A549 (cell line): ENCODE measurements around the gene EXOC1. TPM values are rescaled to one million over a fixed set of nuclear protein-coding genes. Genes with fewer than 3 reads are reported as not detected.

Source experiments
- ATAC-seq, 2 experiments: fragments of 200-7000 bp in 1 of 2; fragments of >200 bp in 1 of 2; cut with Nextera tagmentation in 1 of 2; cut with Tn5 transposase in 1 of 2; 3 replicates each; pipeline versions ENCODE4 v1.8.0 to v1.9.1; 2018 to 2020; ENCODE audit warnings: mild to moderate bottlenecking in 1 of 2, moderate library complexity in 1 of 2
- CTCF ChIA-PET: fragments of 300-600 bp; sonication (Branson Sonifier 250); formaldehyde crosslinking; extraction: SDS; loops from one replicate; lab custom pipeline; 2021; ENCODE audit warnings: antibody characterized with exemption, inconsistent platforms; lab: Yijun Ruan, JAX
- POLR2A ChIA-PET: fragments of 350-600 bp; formaldehyde crosslinking; extraction: SDS; loops from one replicate; lab custom pipeline; 2021; ENCODE audit warnings: antibody characterized with exemption, inconsistent platforms; lab: Yijun Ruan, JAX
- DNase-seq, 2 experiments: peaks; one replicate each; pipeline versions ENCODE4 v3.0.0 to v3.0.0-alpha.2; 2011 to 2016; ENCODE audit warnings: low read depth in 1 of 2, low spot score in 1 of 2
- FAIRE-seq: peaks from 2 replicates; lab custom pipeline; 2011; peaks lifted over from hg19 to GRCh38; lab: Jason Lieb, UNC
- H3K27ac ChIP-seq, 2 experiments: fragments of >200 bp; sonication (Bioruptor Twin); formaldehyde crosslinking; 3 replicates each; pipeline ENCODE4 v1.5.1; 2016 to 2017
- H3K4me1 ChIP-seq: fragments of >200 bp; sonication (Bioruptor Twin); formaldehyde crosslinking; 3 replicates; pipeline ENCODE4 v1.6.1; 2016
- H3K4me2 ChIP-seq: fragments of >200 bp; sonication (Bioruptor Twin); formaldehyde crosslinking; 3 replicates; pipeline ENCODE4 v1.6.1; 2016
- H3K4me3 ChIP-seq: fragments of >200 bp; sonication (Bioruptor Twin); formaldehyde crosslinking; 3 replicates; pipeline ENCODE4 v1.5.1; 2016
- H3K9me3 ChIP-seq: fragments of >200 bp; sonication (Bioruptor Twin); formaldehyde crosslinking; 3 replicates; pipeline ENCODE4 v1.6.1; 2016
- BCL3 ChIP-seq: fragments of >200 bp; sonication (Bioruptor Twin); formaldehyde crosslinking; IDR thresholded peaks from 3 replicates; pipeline ENCODE4 v1.6.1; 2016
- CBX8 ChIP-seq: fragments of 200-600 bp; sonication (generic); IDR thresholded peaks from 2 replicates; pipeline ENCODE4 v1.6.1; 2016
- CHD2 ChIP-seq: fragments of 150-350 bp; IDR thresholded peaks from 2 replicates; pipeline ENCODE4 v1.6.1; 2014; ENCODE audit warnings: low read length; ENCODE audit not compliant: partially characterized antibody
- CHD4 ChIP-seq: fragments of 200-600 bp; sonication (generic); IDR thresholded peaks from 2 replicates; pipeline ENCODE4 v1.6.1; 2016; ENCODE audit warnings: antibody characterized with exemption, mild to moderate bottlenecking, borderline replicate concordance
- EHMT2 ChIP-seq: fragments of 200-600 bp; sonication (generic); IDR thresholded peaks from 2 replicates; pipeline ENCODE4 v1.6.1; 2016; ENCODE audit warnings: antibody characterized with exemption, low read depth, mild to moderate bottlenecking, moderate library complexity
- FOSB ChIP-seq: fragments of 250-450 bp; sonication (Bioruptor Pico); IDR thresholded peaks from 2 replicates; pipeline ENCODE4 v1.5.0; 2020; ENCODE audit warnings: mild to moderate bottlenecking, moderate library complexity
- FOXS1 ChIP-seq: fragments of 250-450 bp; sonication (Bioruptor Pico); IDR thresholded peaks from 2 replicates; pipeline ENCODE4 v1.5.0; 2020; ENCODE audit warnings: mild to moderate bottlenecking, moderate library complexity
- HES2 ChIP-seq: fragments of >200 bp; sonication (Bioruptor Twin); formaldehyde crosslinking; IDR thresholded peaks from 2 replicates; pipeline ENCODE4 v1.6.1; 2016
- HEYL ChIP-seq: fragments of 250-450 bp; sonication (Bioruptor Pico); IDR thresholded peaks from 2 replicates; pipeline ENCODE4 v1.8.0; 2021; ENCODE audit warnings: mild to moderate bottlenecking, moderate library complexity
- HOXB5 ChIP-seq: fragments of 250-450 bp; sonication (Bioruptor Pico); IDR thresholded peaks from 2 replicates; pipeline ENCODE4 v1.5.0; 2020; ENCODE audit warnings: mild to moderate bottlenecking, moderate library complexity
- JUN ChIP-seq, 2 experiments: fragments of >200 bp; sonication (Bioruptor Twin); formaldehyde crosslinking; IDR thresholded peaks; 2 replicates in 1 of 2; 3 replicates in 1 of 2; pipeline ENCODE4 v1.6.1; 2016 to 2017
- MAX ChIP-seq: IDR thresholded peaks from 2 replicates; pipeline ENCODE4 v1.6.1; 2012
- MYC ChIP-seq: IDR thresholded peaks from 2 replicates; pipeline ENCODE4 v1.6.1; 2012; ENCODE audit warnings: mild to moderate bottlenecking, inconsistent platforms, low read length, improper control_type of control experiment, borderline replicate concordance
- NFE2L2 ChIP-seq: fragments of 150-350 bp; conservative IDR thresholded peaks from 2 replicates; pipeline ENCODE4 v1.6.1; 2014; ENCODE audit warnings: low read length
- NR3C1 ChIP-seq: fragments of >200 bp; sonication (Bioruptor Twin); formaldehyde crosslinking; IDR thresholded peaks from 3 replicates; pipeline ENCODE4 v1.6.1; 2017
- PBX3 ChIP-seq: IDR thresholded peaks from 2 replicates; pipeline ENCODE4 v1.6.1; 2012
- PHF8 ChIP-seq: fragments of 200-600 bp; sonication (generic); IDR thresholded peaks from 2 replicates; pipeline ENCODE4 v1.6.1; 2016; ENCODE audit warnings: low read depth, mild to moderate bottlenecking, antibody characterized with exemption, moderate library complexity, borderline replicate concordance
- POLR2A ChIP-seq: IDR thresholded peaks from 2 replicates; pipeline ENCODE4 v1.6.1; 2012; ENCODE audit warnings: mild to moderate bottlenecking, low read length
- RFX5 ChIP-seq: fragments of 450-650 bp; IDR thresholded peaks from 2 replicates; pipeline ENCODE4 v1.7.1; 2014; ENCODE audit warnings: antibody characterized with exemption, mild to moderate bottlenecking, moderate library complexity
- SREBF2 ChIP-seq: fragments of 450-650 bp; IDR thresholded peaks from 2 replicates; pipeline ENCODE4 v1.6.1; 2014; ENCODE audit warnings: mild to moderate bottlenecking, moderate library complexity
- TFCP2L1 ChIP-seq: fragments of 250-450 bp; sonication (Bioruptor Pico); IDR thresholded peaks from 2 replicates; pipeline ENCODE4 v1.5.0; 2021; ENCODE audit warnings: mild to moderate bottlenecking
- USF2 ChIP-seq: fragments of 450-650 bp; IDR thresholded peaks from 2 replicates; pipeline ENCODE4 v1.6.1; 2014; ENCODE audit warnings: antibody characterized with exemption
- WGBS: methylation state at CpG from one replicate; pipeline ENCODE4 v1.1.6; 2017; ENCODE audit errors: missing lambda C conversion rate; 5-methylcytosine and 5-hydroxymethylcytosine counted together
- polyA minus RNA-seq: library from RNA; depleted of rRNA, polyadenylated mRNA; stranded (reverse); fragments of >200 nt; gene quantifications from 2 replicates; pipeline ENCODE4 v1.2.3, GENCODE V29; 2011; rRNA and poly(A)+ RNA removed
- polyA plus RNA-seq, 4 experiments: library from polyadenylated mRNA; depleted of rRNA in 3 of 4; stranded (reverse); fragments of >200 nt; fragmentation: RNase III in 1 of 4; extraction: RNeasy Plus Mini Kit Qiagen cat#74134 plus additional on column Dnase treatment in 1 of 4; gene quantifications; 2 replicates in 3 of 4; 3 replicates in 1 of 4; pipeline ENCODE4 v1.2.3, GENCODE V29; 2011 to 2017

Gene EXOC1
- polyA plus RNA-seq (2011; rRNA removed) (22.4 and 23.4 TPM in 2 replicates), polyA plus RNA-seq (2017; fragmentation: RNase III; extraction: RNeasy Plus Mini Kit Qiagen cat#74134 plus additional on column Dnase treatment) (12.8 to 14.6 TPM (median 13.0 TPM) in 3 replicates), polyA minus RNA-seq (9.3 and 10.5 TPM in 2 replicates)
- polyA plus RNA-seq (2012; cell fraction: cytosol; rRNA removed) = 4.2 and 4.5 TPM in 2 replicates
- polyA plus RNA-seq (2012; cell fraction: nucleus; rRNA removed) = 5.2 and 6.8 TPM in 2 replicates

GRCh38 chr4:55853484-55854046 is at the start of gene EXOC1:
Gene EXOC1 (plus strand): TSS chr4:55853648. CDS start chr4:55858324, 4,676 bp downstream.
- CTCF ChIA-PET = interaction anchor here (0.6 to 1.6 kb wide), 3 partner anchors 13 to 408 kb away, joined by 3 to 4 read pairs (median 3); partner anchors contain the start of gene CEP135
- Histone ChIP-seq H3K9me3 (no peaks in the 10 kb centered on the region), H3K4me1 (peaks cover 3% of the 10 kb centered on the region; the same call in 2 of the 3 replicates), H3K4me3 (peak within 1 kb of the TSS; percentile 73), H3K4me2 (peak within 1 kb of the TSS; percentile 91), H3K27ac (peak within 1 kb of the TSS; percentile 79 to 96)
- TF ChIP-seq RFX5 = no peak
- TF ChIP-seq POLR2A = 0 out of 2 replicates have a peak, but pooled peaks have one; percentile 27
- TF ChIP-seq CBX8 = no peak
- peak; percentile 92 for TF ChIP-seq USF2
- no peak for TF ChIP-seq FOSB (CRISPR knock-in tag)
- TF ChIP-seq PHF8 = peak; percentile 90; the same call in 1 of the 2 replicates
- TF ChIP-seq MAX = peak; percentile 44; the same call in 1 of the 2 replicates
- TF ChIP-seq MYC = peak; percentile 14; the same call in 1 of the 2 replicates
- peak in 1 of 2 experiments; percentile 41; a peak in 1 of 5 replicates for TF ChIP-seq JUN (IDR thresholded peaks at IDR 0.05)
- no peak for TF ChIP-seq NFE2L2
- FAIRE-seq = peak; percentile 13
- peak; percentile 60 to 93 for DNase-seq
- POLR2A ChIA-PET = interaction anchor here (1.8 kb wide), 1 partner anchor 13 kb away, joined by 7 read pairs; no protein-coding TSS in a partner anchor
- ATAC-seq = peak; percentile 96 to 99
- 0% methylated on average over 22 of the region's 50 CpGs for WGBS

- no peak for FAIRE-seq
- Histone ChIP-seq H3K9me3 (no peaks in the 10 kb centered on the region), H3K27ac (no peak overlapping the region), H3K4me2 (no peak overlapping the region), H3K4me3 (no peak overlapping the region)
- CTCF ChIA-PET = no interaction called here
- POLR2A ChIA-PET = no interaction called here
- TF ChIP-seq SREBF2 (no peak), CHD2 (no peak), CHD4 (no peak), NR3C1 (no peak), TFCP2L1 (CRISPR knock-in tag) (no peak), BCL3 (no peak)
- TF ChIP-seq, all 56 proteins: peak for 0
- no peak for ATAC-seq
- DNase-seq = no peak
- H3K4me1 ChIP-seq = no peaks in the 10 kb centered on the region
These were observed 45.9 kb upstream of the EXOC1 start for GRCh38 chr4:55807556-55807955.

GRCh38 chr4:55808186-55808585 is 45.3 kb upstream of the EXOC1 start:
- no peak for FAIRE-seq
- ATAC-seq = no peak

More at GRCh38 chr4:55808186-55808585, 45.3 kb upstream of the EXOC1 start:
- H3K4me1 ChIP-seq = no peaks in the 10 kb centered on the region
- H3K4me2 ChIP-seq = no peak overlapping the region
- no peak for DNase-seq
- 0% methylated on average over 1 of the region's 2 CpGs for WGBS
- ChIA-PET CTCF (no interaction called here), POLR2A (no interaction called here)
- H3K27ac ChIP-seq = no peak overlapping the region
- TF ChIP-seq HEYL (CRISPR knock-in tag) = no peak
- no peak for TF ChIP-seq SREBF2
- no peak for TF ChIP-seq HOXB5 (CRISPR knock-in tag)
- no peak for TF ChIP-seq EHMT2
- TF ChIP-seq PHF8 = no peak
- no peak for TF ChIP-seq FOXS1
- no peak for TF ChIP-seq HES2
- TF ChIP-seq PBX3 = no peak
- H3K4me3 ChIP-seq = no peak overlapping the region
- no peaks in the 10 kb centered on the region for H3K9me3 ChIP-seq
